GM12873 (cell line): ENCODE results near the gene HMCN1.

Experiments
- TF ChIP-seq, protein P1 (sequence below): IDR thresholded peaks from 2 replicates; pipeline ENCODE4 v1.5.1; 2012; ENCODE audit warnings: low read depth, mild to moderate bottlenecking, moderate library complexity, low read length, control low read depth; ENCODE audit not compliant: insufficient read depth; ENCODE audit errors: missing control alignments

The HMCN1 gene

DNA sequence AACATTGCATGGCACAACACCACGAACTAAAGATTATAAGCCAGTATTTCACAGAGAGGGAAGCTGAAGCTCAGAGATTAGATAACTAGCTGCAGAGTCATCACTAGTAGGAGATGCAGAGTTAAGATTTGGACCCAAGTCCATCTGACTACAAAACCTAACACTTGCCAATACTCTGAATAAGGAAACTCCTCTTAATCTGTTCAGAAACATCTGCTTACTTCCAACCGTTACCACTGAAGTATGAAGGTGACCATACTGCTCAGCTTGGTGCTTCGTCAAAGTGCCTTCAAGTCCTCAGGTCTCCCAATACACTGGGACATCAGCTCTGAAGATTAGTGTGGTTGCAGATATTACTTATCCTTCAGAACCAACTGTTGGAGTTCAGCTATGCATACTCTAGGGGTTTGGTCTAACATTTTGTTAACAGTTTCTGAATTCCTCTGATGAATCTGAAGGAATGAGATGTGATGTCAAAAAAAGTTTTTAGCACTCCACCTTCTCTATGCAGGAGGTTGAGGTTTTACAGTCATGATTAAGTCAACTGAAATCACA lies 461.3 kb downstream of the HMCN1 start:
- TF ChIP-seq, protein P1, sequence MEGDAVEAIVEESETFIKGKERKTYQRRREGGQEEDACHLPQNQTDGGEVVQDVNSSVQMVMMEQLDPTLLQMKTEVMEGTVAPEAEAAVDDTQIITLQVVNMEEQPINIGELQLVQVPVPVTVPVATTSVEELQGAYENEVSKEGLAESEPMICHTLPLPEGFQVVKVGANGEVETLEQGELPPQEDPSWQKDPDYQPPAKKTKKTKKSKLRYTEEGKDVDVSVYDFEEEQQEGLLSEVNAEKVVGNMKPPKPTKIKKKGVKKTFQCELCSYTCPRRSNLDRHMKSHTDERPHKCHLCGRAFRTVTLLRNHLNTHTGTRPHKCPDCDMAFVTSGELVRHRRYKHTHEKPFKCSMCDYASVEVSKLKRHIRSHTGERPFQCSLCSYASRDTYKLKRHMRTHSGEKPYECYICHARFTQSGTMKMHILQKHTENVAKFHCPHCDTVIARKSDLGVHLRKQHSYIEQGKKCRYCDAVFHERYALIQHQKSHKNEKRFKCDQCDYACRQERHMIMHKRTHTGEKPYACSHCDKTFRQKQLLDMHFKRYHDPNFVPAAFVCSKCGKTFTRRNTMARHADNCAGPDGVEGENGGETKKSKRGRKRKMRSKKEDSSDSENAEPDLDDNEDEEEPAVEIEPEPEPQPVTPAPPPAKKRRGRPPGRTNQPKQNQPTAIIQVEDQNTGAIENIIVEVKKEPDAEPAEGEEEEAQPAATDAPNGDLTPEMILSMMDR: no peak

DNA sequence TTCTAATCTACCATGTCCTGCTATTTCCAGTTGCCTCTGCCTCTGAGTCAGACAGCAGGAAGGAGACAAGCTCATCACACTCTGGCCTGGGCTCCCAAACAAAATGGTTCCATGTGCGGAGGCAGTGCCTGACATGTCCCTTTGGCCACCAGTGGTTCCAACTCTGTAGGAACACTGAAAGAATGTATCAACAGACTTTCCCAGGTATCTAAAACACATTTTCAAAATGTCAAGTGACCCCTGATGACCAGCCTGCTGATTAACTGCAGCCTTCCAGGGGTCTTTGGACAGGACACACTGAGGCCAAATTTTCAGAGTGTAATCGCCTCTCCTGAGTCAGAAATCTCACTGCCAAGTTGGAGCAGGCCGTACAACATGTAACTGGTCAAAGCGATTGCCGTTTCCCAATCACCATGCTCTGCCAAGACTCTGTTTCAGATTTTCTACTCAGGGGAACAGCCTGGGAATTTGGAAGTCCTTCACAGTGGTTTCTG lies 468.1 kb downstream of the HMCN1 start:
- TF ChIP-seq, protein P1: no peak

DNA sequence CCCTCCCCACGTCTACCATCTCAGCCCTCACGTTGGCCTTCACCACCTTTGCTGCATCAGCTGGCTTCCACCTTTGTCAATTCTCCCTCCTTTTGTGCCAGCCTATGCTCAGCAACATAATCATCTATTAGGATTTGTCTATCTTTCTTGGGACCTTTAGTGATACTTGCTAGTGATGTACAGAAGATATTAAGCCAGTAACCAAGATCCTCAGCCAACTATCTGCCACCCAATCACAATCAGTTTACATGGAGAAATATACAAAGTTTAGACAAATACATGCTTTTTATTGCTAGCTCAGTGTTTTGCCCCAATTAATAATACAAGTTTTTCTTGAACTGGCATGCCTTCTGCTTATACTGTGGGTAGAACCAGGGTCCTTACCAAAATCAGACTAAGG lies 468.6 kb downstream of the HMCN1 start:
- TF ChIP-seq, protein P1: no peak

DNA sequence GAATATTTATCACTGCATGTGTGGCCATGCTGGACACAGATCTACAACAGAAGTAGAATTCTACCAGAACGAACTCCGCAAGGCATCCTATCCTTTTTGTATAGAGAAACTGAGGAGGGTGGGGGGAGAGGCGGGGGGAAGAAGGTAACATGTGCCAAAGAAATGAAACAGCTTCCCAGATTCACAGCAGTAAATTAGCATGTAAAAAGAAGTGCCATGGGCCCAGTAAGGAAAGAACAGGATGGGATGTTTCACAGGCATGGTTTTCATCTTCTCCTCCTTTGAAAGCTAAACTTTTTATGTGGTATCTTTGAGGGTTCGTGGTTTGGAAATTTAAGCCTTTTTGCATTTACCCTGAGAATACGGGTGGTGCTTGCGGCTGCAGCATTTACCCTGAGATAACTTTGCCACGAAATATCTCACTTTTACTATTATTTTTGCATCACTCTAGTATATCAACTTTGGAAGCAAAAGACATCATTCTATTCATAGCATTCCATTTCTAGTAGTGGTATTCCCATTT lies 471.9 kb downstream of the HMCN1 start:
- TF ChIP-seq, protein P1: no peak

DNA sequence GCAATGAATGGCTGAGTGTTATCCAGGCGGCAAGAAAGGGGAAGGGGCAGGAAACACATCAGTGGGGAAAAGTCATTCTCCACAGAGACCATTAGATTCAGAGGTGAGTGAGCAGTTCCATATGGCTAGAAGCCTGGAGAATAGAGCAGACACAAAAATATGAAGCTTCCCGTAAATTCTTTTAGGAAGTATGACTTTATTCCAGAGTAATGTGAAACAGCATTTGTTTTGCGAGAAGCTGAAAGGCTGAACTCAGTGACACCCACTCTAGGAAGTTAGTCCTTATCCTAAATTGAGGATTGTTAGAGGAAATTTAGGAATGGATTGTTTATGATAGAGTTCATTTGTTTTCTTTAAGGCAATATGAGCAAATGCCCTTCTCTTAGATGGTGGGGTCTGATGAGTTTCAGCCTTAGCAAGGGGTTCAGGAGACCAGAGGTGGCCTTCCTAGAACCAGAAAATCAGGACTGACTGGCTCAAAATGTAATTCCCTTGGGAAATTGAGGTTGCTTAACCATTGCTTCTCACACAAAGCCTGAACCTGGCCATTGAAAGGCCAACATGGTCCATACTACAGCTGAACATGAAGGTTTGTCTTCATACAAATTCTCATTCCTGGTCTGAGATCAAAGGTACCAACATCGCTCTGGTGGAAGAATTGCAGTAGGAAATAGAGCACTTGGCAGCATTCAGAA lies 473.3 kb downstream of the HMCN1 start:
- TF ChIP-seq, protein P1: no peak

DNA sequence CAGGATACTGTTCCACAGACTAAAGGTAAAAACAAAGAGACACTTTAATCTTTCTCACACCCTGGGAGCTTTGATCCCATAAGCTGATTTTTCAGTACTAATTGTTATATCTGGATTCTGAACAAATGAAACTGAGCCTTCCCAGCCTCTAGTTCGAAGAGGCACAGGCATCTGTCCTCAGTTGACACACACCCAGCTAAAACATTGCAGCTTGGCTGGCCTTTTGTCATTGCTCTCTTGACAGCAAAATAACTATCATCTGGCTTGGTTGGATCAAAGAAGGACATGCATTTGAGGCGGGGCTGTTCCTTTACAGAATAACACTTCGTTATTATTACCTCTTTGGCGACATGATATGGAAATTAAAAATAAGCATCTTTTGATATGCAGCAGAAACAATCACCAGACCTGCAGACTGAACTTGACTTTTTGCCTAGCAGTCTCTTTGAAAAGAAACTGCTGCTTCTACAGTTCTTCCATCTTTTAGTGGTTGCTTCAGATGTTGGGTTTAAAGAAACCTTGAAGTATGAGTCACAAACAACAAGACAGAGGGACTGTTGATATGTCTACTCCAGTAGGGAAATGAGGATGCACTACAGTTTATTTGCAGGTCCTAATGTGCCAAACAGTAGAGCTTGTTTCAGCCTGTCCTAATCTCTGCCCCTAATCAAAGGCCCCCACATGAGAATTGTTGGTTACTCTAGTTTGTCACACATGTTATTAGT lies 474.4 kb downstream of the HMCN1 start:
- TF ChIP-seq, protein P1: no peak

DNA sequence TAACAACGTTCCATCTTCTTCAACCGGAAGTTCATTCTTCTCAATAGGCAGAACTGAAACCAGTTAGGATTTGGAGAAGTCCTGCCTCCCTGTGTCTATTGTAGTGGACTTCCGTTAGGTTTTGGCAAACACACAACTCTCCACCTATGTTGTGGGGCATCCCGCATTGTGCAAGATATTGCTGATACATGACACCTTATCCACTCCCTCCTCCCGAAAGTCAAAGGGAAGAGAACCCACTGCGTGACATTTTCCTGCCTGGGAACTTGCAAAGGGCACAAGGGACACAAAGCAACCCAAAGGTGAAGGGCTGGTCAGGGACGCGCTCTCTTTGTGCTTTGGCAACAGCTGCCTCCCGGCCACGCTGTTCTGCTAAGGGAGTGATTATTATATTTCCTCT lies 476.1 kb downstream of the HMCN1 start:
- TF ChIP-seq, protein P1: no peak
